ENCODE data around the gene TEX28.
A peak's percentile ranks its signal among the peaks of the same experiment; 100 is the strongest.
"Not testable (repeated sequence)": the region's sequence is repeated elsewhere in the genome, so short reads cannot be mapped to it uniquely, and the experiment has no call there.

Gene TEX28

GRCh38 chrX:154310616-154311536 lies 16.0 kb upstream of the TEX28 start:
- no peak for DNase-seq (ENCODE audit: low read depth in 2 of 2)

- no peak for DNase-seq (ENCODE audit: low read depth in 2 of 2)
These were observed 14.3 kb upstream of the TEX28 start for GRCh38 chrX:154309041-154309775.

GRCh38 chrX:154308108-154308946 lies 13.4 kb upstream of the TEX28 start:
- DNase-seq (ENCODE audit: low read depth in 2 of 2): peak; percentile 54 to 61

GRCh38 chrX:154307202-154307601 lies 12.3 kb upstream of the TEX28 start:
- DNase-seq (ENCODE audit: low read depth in 2 of 2): no peak

- no peak for DNase-seq (ENCODE audit: low read depth in 2 of 2)
These were observed 10.7 kb upstream of the TEX28 start for GRCh38 chrX:154305541-154306205.

- no peak for DNase-seq (ENCODE audit: low read depth in 2 of 2)
These were observed 9.9 kb upstream of the TEX28 start for GRCh38 chrX:154304846-154305245.

GRCh38 chrX:154303476-154303875 lies 8.6 kb upstream of the TEX28 start:
- DNase-seq (ENCODE audit: low read depth in 2 of 2): no peak

GRCh38 chrX:154302998-154303397 lies 8.1 kb upstream of the TEX28 start:
- DNase-seq (ENCODE audit: low read depth in 2 of 2): not testable (repeated sequence)

- DNase-seq (ENCODE audit: low read depth in 2 of 2): no peak
These were observed 5.9 kb upstream of the TEX28 start for GRCh38 chrX:154300816-154301215.

GRCh38 chrX:154298312-154298711 lies 3.4 kb upstream of the TEX28 start:
- no peak for DNase-seq (ENCODE audit: low read depth in 2 of 2)

GRCh38 chrX:154296731-154297130 lies 1.8 kb upstream of the TEX28 start:
- no peak for DNase-seq (ENCODE audit: low read depth in 2 of 2)

GRCh38 chrX:154295664-154296310 lies 863 bp upstream of the TEX28 start, which contains the start of gene TKTL1:
TSS of gene TKTL1 (plus strand) at chrX:154295795. CDS start at chrX:154295860, 65 bp downstream.
- DNase-seq (ENCODE audit: low read depth in 2 of 2): no peak

GRCh38 chrX:154286406-154286805 lies 8.5 kb downstream of the TEX28 start:
- DNase-seq (ENCODE audit: low read depth in 2 of 2): not testable (repeated sequence)

- DNase-seq (ENCODE audit: low read depth in 2 of 2): not testable (repeated sequence)
These were observed 10.2 kb downstream of the TEX28 start for GRCh38 chrX:154284489-154285338.

- DNase-seq (ENCODE audit: low read depth in 2 of 2): not testable (repeated sequence)
These were observed 25.7 kb downstream of the TEX28 start for GRCh38 chrX:154269245-154269644.

- DNase-seq (ENCODE audit: low read depth in 2 of 2): not testable (repeated sequence)
These were observed 31.9 kb downstream of the TEX28 start for GRCh38 chrX:154263072-154263471.

- not testable (repeated sequence) for DNase-seq (ENCODE audit: low read depth in 2 of 2)
These were observed 36.2 kb downstream of the TEX28 start for GRCh38 chrX:154258711-154259110.

- DNase-seq (ENCODE audit: low read depth in 2 of 2): not testable (repeated sequence)
These were observed 37.6 kb downstream of the TEX28 start, which contains the start of gene OPN1MW3 for GRCh38 chrX:154257282-154257681. TSS of gene OPN1MW3 (plus strand) at chrX:154257582. CDS start at chrX:154257620, 38 bp downstream.

- DNase-seq (ENCODE audit: low read depth in 2 of 2): not testable (repeated sequence)
These were observed 46.8 kb downstream of the TEX28 start for GRCh38 chrX:154248076-154248475.
